Activated CD4-positive, alpha-beta T cell treated with anti-CD3 and anti-CD28 coated beads for 4 hours (primary cell): ENCODE measurements around the gene KLF13.

Experiments
- DNase-seq, 2 donors: peaks; one replicate each; pipeline ENCODE4 v3.0.0-alpha.2; 2020

Gene KLF13

GRCh38 chr15:31405200-31405920, 78.7 kb downstream of the KLF13 start:
- DNase-seq: peak in 1 of 2 donors; percentile 34

- no peak for DNase-seq
Observed at GRCh38 chr15:31407376-31407775, 80.7 kb downstream of the KLF13 start.

- DNase-seq: no peak
Observed at GRCh38 chr15:31407851-31408250, 81.2 kb downstream of the KLF13 start.

- no peak for DNase-seq
Observed at GRCh38 chr15:31408724-31409123, 82.1 kb downstream of the KLF13 start.

- DNase-seq: no peak
Observed at GRCh38 chr15:31409171-31409570, 82.5 kb downstream of the KLF13 start.

- no peak for DNase-seq
Observed at GRCh38 chr15:31412824-31413223, 86.2 kb downstream of the KLF13 start.

- DNase-seq: no peak
Observed at GRCh38 chr15:31415201-31415600, 88.6 kb downstream of the KLF13 start.

- no peak for DNase-seq
Observed at GRCh38 chr15:31419820-31420219, 93.2 kb downstream of the KLF13 start.

- DNase-seq: no peak
Observed at GRCh38 chr15:31427411-31427810, 100.8 kb downstream of the KLF13 start.
